T-helper 2 cell treated with Interferon-gamma antibody and Interleukin-4, amounts not matched to agents 5 μg/mL and 100 μg/mL, for 36 hours (primary cell): Measurements from ENCODE around the gene UPB1.

Experiments
- DNase-seq: peaks from one replicate; pipeline ENCODE4 v3.0.0; 2021; ENCODE audit warnings: low spot score
- H3K27ac Mint-ChIP-seq: one replicate; pipeline ENCODE4 v1.8.0; 2021; ENCODE audit warnings: mild to moderate bottlenecking, mixed read lengths
- H3K27me3 Mint-ChIP-seq: one replicate; pipeline ENCODE4 v1.8.0; 2021; ENCODE audit warnings: low read depth, mixed read lengths
- H3K36me3 Mint-ChIP-seq: one replicate; pipeline ENCODE4 v1.8.0; 2021; ENCODE audit warnings: low read depth, mixed read lengths
- H3K4me1 Mint-ChIP-seq: one replicate; pipeline ENCODE4 v1.8.0; 2021; ENCODE audit warnings: low read depth, mixed read lengths
- H3K4me3 Mint-ChIP-seq: one replicate; pipeline ENCODE4 v1.8.0; 2022; ENCODE audit warnings: mild to moderate bottlenecking, moderate library complexity, mixed read lengths
- H3K9me3 Mint-ChIP-seq: one replicate; pipeline ENCODE4 v1.8.0; 2021; ENCODE audit warnings: mixed read lengths

The UPB1 gene

GRCh38 chr22:24564376-24565058 is 69.4 kb downstream of the UPB1 start:
- no peaks in the 10 kb centered on the region for H3K9me3 Mint-ChIP-seq
- H3K4me3 Mint-ChIP-seq, result no peak overlapping the region
- H3K27ac Mint-ChIP-seq, result peak overlapping the region; percentile 66
- H3K36me3 Mint-ChIP-seq, result peaks cover 34% of the 10 kb centered on the region
- H3K27me3 Mint-ChIP-seq, result no peaks in the 10 kb centered on the region
- no peak for DNase-seq
- peaks cover 20% of the 10 kb centered on the region for H3K4me1 Mint-ChIP-seq

DNA sequence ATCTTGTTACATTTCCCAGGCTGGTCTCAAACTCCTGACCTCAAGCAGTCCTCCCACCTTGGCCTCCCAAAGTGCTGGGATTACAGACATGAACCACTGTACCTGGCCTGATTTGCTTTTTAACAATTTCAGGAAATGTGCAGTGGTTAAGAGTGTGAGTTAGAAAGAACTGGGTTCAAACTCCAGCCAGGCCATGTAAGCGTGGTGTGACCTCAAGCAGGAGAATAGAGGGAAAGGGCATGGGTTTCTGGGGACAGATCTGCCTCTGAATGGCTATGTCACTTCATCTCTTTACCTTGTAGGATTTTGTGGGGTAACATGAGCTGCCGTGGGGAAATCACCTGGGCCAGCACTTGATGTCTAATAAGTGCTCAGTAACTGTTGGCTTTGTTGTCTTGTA is 69.9 kb downstream of the UPB1 start:
- DNase-seq, result no peak
- H3K27me3 Mint-ChIP-seq, result no peaks in the 10 kb centered on the region
- no peaks in the 10 kb centered on the region for H3K9me3 Mint-ChIP-seq
- H3K27ac Mint-ChIP-seq, result no peak overlapping the region
- H3K4me1 Mint-ChIP-seq, result peaks cover 18% of the 10 kb centered on the region
- no peak overlapping the region for H3K4me3 Mint-ChIP-seq
- H3K36me3 Mint-ChIP-seq, result peaks cover 33% of the 10 kb centered on the region

DNA sequence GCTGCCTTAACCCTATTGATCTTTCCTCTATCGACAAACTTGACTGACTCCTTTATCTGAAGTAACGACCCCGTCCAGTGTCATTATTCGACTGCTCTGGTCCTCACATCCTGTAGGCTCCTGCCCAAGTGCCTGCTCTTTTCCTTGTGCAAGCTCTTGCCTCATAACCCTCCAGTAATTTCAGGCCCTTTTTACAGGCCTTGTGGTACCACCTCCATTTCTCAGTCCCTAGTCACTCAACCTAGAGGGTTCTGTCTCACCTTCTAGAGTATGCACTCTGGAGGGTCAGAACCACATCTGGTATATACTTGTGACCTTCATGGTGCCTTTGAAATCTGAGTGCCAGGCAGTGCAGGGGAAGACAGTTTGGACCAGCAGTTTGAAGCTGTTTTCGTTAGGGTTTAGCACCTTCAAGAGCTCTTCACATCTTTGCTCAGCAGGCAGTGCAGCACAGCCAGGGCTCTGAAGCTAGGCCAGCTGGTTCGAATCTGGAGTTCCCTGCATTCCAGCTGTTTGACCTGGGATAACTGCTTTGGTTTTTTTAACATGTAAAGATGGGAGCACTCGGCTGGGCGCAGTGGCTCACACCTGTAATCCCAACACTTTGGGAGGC is 71.9 kb downstream of the UPB1 start:
- peaks cover 39% of the 10 kb centered on the region for H3K36me3 Mint-ChIP-seq
- H3K27ac Mint-ChIP-seq, result no peak overlapping the region
- H3K4me3 Mint-ChIP-seq, result no peak overlapping the region
- no peak for DNase-seq
- peaks cover 17% of the 10 kb centered on the region for H3K4me1 Mint-ChIP-seq
- H3K27me3 Mint-ChIP-seq, result no peaks in the 10 kb centered on the region
- no peaks in the 10 kb centered on the region for H3K9me3 Mint-ChIP-seq

GRCh38 chr22:24567668-24568067 is 72.5 kb downstream of the UPB1 start:
- peaks cover 44% of the 10 kb centered on the region for H3K36me3 Mint-ChIP-seq
- DNase-seq, result no peak
- no peaks in the 10 kb centered on the region for H3K9me3 Mint-ChIP-seq
- H3K27ac Mint-ChIP-seq, result no peak overlapping the region
- no peaks in the 10 kb centered on the region for H3K27me3 Mint-ChIP-seq
- H3K4me1 Mint-ChIP-seq, result peaks cover 16% of the 10 kb centered on the region
- H3K4me3 Mint-ChIP-seq, result no peak overlapping the region

- H3K4me3 Mint-ChIP-seq, result no peak overlapping the region
- DNase-seq, result no peak
- peaks cover 53% of the 10 kb centered on the region for H3K36me3 Mint-ChIP-seq
- H3K27me3 Mint-ChIP-seq, result no peaks in the 10 kb centered on the region
- peaks cover 3% of the 10 kb centered on the region for H3K4me1 Mint-ChIP-seq
- H3K9me3 Mint-ChIP-seq, result no peaks in the 10 kb centered on the region
- no peak overlapping the region for H3K27ac Mint-ChIP-seq
These were observed 76.1 kb downstream of the UPB1 start for GRCh38 chr22:24571266-24571665.

DNA sequence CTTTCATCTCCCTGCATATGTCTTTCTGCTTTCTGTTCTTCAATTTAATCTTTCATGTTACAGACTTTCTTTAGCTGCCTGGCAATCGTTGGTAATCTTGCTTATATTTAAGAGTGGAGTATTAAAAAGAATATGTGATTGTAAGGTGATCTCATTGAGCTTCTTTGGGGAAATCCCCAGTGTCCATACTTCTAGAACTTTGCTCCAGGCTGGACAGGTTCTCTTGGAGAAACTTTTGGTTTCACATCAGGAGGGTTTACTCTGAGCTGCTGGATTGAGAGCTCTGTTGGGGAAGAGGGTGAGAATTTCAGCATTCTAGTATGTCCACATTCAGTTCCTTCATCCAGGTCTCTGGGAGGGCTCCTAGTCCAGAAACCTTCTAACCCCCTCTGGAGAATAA is 81.6 kb downstream of the UPB1 start:
- peaks cover 5% of the 10 kb centered on the region for H3K4me1 Mint-ChIP-seq
- no peak for DNase-seq
- H3K36me3 Mint-ChIP-seq, result peaks cover 35% of the 10 kb centered on the region
- H3K27me3 Mint-ChIP-seq, result no peaks in the 10 kb centered on the region
- no peak overlapping the region for H3K27ac Mint-ChIP-seq
- no peak overlapping the region for H3K4me3 Mint-ChIP-seq
- H3K9me3 Mint-ChIP-seq, result no peaks in the 10 kb centered on the region
